NCI-H1436 treated with DMSO at 0.1 percent for 48 hours (cell line): Measurements from ENCODE around the gene CXCL3.
"Not testable (repeated sequence)": the region's sequence is repeated elsewhere in the genome, so short reads cannot be mapped to it uniquely, and the experiment has no call there.

Experiments
- DNase-seq: peaks from one replicate; lab custom pipeline; 2025; lab: John Stamatoyannopoulos, UW

CXCL3 gene

DNA sequence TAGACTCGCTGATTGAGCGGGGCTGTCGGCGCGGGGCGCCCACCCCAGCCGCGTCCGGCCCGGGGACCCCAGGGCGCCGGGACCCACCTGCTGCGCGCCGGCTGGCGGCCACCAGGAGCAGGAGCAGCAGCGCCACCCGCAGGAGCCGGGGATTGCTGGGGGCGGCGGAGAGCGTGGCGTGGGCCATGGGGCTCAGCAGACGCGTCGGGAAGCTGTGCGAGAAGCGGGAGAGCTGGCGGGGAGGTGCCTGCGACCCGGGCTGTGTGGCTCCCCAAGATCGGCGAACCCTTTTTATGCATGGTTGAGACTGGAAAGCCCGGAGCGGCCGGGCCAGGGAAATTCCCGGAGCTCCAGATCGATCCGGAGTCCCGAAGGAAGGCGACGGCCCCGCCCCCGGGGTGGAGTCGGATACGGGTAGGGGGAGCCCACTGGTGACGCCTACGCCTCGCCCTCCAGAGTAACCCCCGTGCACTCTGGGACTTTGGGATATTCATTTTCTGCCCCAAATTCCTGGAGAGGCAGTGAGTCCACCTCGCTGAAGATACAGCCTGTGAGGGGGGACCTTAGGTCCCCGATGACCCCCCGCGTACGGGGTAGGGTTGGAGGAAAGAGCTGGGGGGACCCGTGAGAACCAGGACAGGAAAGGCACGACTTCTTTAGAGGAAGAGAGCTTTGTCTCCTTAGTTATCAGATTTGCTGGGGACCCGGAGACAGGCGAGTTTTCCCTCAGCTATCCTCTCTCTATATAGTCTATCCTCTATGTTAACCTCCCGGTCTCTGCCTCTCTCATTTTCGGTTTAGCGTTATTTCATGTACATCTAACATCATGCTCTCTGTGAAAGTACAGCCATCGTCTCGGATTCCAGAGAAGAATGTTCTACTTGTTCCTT, at the start of gene CXCL3:
Gene CXCL3 (minus strand): TSS at position 265 of the 890 bp plus-strand sequence. CDS start 78 bp downstream, at position 187.
- DNase-seq: no peak

GRCh38 chr4:74087481-74087880, 49.0 kb upstream of the CXCL3 start:
- no peak for DNase-seq

DNA sequence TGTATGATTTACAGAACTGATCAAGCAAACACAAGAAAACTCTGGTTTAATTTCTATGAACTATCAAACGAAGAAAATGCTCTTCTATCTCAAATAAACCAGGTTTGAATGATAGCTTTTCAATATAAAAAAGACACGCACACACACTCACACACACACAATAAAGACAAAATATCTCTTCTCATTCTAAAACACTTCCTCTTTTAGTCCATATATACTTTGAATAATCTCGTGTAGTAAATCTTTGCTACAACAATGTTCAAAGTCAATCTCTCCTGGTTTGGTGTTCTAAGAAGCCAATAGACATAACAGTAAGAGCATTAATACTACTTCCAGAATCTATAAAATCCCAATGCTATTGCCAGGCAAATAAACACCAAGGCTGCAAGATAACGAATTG, 47.2 kb upstream of the CXCL3 start:
- DNase-seq: no peak

DNA sequence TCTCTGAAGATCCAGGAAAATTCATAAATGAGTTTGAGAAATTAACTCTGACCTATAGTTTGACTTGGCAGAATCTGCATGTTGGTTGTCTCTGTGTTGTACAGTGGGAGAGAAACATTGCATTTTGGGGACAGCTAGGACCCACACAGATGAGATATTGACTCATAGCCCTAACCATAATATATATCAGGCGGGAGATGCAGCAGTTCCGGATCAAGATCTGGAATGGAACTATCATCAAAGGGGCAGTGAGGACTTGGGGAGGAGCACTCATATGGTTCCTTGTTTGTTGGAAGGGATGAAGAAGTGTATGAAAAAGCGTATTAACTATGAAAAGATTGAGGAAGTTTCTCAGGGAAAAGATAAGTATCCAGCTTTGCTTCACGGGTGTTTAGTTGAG, 46.5 kb upstream of the CXCL3 start:
- no peak for DNase-seq

DNA sequence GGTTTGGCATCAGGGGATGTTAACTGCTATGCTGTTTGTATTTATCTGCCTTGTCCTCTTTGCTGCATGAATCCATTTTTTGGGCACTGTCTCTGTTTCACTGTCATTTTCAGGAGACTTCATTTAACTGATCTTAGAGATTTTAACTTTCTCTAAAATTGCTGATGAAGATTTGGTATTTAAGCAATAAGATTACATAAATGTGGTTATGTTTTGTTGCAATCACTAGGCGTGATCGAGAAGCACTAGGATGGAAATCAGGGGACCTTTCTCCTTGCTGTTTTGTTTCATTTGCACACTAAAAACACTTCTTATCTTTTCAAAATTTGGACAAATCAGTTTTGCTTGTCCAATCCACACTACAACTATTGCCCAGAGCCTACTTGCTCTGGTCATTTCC, 45.1 kb upstream of the CXCL3 start:
- no peak for DNase-seq

- no peak for DNase-seq
Measured at GRCh38 chr4:74081035-74081434, 42.5 kb upstream of the CXCL3 start.

DNA sequence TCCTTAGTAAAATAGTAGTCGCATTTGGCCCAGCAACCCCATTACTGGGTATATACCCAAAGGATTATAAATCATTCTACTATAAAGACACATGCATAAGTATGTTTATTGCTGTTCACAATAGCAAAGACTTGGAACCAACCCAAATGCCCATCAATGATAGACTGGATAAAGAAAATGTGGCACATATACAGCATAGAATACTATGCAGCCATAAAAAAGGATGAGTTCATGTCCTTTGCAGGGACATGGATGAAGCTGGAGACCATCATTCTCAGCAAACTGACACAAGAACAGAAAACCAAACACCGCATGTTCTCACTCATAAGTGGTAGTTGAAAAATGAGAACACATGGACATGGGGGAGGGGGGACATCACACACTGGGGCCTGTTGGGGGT, 41.9 kb upstream of the CXCL3 start:
- not testable (repeated sequence) for DNase-seq

- DNase-seq: not testable (repeated sequence)
Measured at GRCh38 chr4:74079024-74079423, 40.5 kb upstream of the CXCL3 start.

DNA sequence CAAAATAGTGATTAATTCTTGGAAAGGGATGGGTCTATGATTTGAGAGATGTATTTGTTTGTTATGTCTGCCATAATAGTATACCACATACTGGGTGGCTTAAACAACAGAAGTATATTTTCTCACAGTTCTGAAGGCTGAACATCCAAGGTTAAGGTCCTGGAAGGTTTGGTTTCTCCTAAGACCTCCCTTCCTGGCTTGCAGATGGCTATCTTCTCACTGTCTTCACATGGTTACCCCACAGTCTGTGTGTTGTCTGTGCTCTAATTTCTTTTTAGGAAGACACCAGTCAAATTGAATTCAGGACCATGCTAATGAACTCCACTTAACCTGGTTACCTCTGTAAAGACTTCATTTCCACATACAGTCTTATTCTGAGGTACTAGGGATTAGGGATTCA, 34.9 kb upstream of the CXCL3 start:
- DNase-seq: no peak

GRCh38 chr4:74072739-74073138, 34.2 kb upstream of the CXCL3 start:
- no peak for DNase-seq

DNA sequence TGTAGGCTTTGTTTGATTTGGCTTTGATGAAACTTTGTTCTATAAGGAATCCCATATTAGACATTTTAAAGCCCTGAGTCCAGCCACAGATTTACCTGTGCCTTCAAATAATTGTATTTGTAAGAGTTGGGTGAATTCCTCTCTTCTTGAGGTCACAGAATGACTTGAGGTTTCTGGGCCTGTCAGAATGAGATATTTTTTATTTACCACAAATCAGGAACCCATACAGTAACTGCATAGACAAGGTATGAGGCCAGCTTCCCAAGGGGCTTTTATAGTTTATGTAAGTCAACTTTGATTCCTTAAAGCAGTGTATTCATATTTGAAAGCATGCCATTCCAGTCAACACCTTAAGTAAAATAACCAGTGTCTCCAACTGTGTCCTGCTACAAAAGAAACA, 29.1 kb upstream of the CXCL3 start:
- DNase-seq: no peak

- no peak for DNase-seq
Measured at GRCh38 chr4:74066232-74066631, 27.7 kb upstream of the CXCL3 start.

DNA sequence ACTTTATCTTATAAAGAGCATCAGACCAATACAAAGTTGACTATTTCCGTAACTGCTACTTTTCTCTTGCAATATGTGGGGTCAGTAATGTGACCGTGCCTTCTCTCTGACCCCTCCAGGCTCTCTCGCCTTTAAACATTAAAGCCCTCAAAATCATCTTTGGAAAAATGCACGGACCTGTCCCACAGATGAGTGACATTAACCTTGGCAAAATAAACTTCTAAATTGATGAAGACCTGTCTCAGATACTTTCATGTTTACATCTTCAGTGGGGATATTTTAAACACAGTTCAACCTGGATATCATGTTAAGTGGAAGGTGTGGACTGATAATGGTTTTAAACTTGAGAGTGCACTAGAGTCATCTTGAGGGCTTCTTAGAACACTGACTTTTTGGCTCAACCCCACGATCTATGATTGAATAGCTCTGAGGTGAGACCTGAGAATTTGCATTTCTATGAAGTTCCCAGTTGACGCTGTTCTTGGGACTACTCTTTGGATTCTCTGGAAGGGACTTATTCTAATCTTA, 26.7 kb upstream of the CXCL3 start:
- DNase-seq: no peak

DNA sequence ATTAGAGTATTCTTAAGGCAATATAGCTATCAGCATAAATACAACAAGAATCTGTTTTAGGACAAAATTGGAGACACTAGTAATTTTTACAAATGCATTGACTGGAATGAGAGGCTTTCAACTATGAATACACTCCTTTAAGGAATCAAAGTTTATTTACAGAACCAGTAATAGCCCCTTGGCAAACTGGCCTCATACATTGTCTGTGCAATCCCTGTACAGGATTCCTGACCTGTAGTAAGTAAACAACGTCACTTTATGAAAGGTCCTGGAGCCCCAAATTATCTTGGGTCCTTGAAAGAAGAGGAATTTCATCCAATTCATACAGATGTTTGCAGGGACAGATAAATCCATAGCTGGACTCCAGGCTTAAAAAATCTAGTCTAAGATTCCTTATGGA, 25.4 kb upstream of the CXCL3 start:
- no peak for DNase-seq

GRCh38 chr4:74062953-74063352, 24.5 kb upstream of the CXCL3 start:
- no peak for DNase-seq

DNA sequence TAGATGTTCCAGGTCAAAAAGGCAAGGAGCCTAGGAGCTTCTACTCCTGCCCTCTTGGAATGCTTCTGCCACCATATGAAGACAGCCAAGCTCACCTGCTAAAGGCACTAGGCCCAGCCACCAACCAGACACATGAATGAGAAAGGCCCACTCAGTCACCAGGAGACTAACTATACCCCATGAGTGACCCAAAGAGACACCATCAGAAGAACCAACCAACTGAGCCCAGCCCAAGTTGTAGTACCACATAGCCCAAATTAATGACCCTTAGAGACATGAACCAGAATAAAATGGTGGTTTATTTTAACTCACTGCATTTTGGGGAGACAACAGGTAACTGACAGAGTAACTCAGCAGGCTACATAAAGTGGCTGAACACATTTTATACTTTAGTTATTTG, 22.9 kb upstream of the CXCL3 start:
- DNase-seq: no peak

DNA sequence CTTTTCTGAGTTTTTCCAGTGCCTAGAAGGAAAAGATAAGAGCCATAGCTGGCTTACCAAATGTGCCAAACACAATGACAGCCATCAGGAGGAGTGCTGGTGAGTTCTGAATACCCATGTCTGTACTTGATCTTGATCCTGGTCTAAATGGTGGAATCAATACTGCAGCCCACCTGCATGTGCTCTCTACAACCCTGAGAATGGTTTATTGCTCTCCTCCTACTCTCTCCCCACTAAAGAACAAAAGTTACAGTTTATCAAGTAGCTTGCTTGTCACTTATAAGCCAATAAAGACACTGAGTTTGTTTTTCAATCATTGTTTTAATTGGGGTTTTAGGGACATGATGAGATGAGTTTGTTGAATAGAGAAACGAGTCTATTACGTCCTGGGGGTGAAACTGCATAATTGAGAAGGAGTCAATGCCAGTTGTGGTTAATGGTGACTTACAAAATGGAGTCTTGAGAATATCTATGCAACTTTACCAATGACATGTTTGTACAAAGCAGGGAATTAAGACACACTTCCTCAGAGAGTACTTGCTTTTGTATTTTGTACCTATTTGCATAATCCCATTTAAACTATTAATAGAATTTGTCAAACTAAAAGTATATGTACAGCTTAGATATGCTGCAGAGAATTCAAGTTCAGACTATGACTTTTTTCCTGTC, 20.8 kb upstream of the CXCL3 start:
- no peak for DNase-seq

DNA sequence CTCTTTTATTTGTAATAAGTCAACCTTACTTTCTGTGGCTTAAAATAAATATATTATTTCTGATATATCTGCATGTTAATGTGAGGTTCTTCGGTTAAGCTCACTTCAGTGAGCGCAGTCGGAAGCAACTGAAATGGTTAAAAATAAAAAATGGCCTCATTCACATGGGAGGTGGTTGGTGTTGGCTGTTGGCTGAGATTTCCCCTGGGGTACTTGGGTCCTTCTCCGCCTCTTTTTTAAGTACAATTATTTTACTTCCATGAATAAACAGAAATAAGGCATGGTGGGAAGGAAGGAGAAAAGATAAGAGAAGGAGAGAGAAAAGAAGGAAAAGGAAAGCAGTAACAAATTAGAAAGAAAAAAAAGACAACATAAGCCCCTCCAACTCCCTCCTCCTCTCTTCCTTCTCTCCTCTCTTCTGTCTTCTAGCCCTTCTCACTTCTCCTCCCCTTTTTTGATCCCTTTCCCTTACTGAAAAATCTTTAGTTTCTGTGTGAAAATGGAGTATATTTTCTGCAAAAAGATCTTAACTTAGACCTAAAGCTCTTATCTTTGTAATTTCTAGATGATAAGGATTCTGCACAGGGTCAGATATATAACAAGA, 19.7 kb upstream of the CXCL3 start:
- DNase-seq: no peak

DNA sequence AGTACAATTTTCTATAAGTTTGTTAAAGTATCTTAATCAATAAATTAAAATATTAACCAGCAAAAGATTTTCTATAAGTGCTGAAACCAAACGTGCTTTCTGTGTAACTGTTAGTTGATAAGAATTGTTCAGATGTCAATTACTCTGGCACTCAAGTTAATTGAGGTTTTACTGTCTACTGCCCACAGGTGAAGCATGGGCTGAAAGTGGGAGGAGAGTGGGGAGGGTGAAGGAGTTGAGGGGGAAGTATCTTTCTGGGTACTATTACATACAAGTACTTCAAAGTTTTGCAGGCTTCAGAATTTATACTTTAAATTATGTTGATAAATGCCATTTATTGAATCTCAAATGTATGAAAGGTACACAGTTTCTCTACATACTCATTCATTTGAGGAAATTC, 19.1 kb upstream of the CXCL3 start:
- no peak for DNase-seq

DNA sequence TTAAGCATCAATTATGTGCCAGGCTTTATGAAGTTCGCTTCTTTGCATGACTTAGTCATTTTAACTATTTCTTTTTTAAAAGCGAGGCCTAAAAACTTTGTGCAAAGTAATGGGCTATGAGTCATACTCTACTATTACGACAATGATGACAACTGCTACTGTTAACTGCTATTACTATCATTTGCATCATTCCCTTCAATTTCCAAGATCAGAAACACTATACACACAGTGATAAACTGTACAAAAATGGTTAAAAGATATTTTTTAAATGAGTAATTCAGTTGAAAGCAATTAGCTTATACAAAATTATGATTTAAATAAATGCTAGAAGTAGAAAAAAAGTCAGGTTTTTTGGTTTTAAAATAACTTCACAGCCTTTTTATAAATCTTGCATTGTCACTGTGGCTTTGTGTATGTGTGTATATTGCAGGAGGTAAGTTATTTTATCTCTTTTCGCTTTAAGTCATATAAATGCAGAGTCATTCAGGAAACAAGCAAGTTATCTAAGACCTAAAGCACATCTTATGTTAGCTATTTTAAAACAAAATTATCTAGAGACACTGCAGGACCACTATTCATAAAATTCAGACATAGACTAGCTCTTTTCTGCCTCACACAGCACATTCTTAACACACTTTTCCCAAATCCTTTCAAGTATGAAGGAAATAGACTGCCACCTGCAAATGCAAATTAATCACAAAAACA, 18.5 kb upstream of the CXCL3 start:
- DNase-seq: no peak

DNA sequence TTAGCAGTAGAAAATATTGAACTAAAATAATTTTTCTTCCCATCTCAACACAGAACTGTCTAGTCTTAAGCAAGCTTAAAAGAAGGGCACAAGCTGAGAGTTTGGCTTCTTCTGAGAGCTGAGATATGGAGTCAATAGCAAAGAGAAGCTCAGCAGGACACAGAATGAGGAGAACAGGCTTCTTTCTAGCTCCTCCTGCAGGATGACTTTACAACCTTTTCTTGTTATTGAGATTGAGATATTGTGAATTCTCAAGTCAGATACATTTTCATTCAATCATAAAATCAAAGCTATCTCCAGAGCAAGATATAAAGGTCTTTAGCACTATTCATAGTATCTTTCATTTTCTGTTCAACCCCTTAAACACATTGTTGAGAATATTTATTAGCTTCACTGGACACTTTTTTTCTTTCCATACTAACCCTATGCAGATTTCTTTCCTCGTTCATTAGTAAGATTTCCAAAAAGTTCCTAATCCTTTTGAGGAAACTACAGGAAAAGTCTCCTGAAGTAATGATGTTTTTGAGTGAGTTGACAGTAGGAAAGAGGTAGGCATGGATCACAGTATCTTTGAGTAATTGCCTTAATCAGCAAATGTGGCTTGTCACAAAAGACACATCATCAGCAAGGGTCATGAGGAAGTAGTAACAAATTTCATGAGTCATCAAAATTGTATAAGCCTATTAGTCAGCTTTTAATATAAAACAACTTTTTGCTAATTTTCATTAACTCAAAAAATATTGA, 17.8 kb upstream of the CXCL3 start:
- no peak for DNase-seq
